ENCODE data around the gene ASTL. TPM values are rescaled to one million over a fixed set of nuclear protein-coding genes. Genes with fewer than 3 reads are reported as not detected.

The ASTL gene
- total RNA-seq, 1 donor from 2014 or later = not detected

- H3K4me1 ChIP-seq = peaks cover 3% of the 10 kb centered on the region
- H3K36me3 ChIP-seq = no peaks in the 10 kb centered on the region
- Mint-ChIP-seq H3K27me3 (ENCODE audit: insufficient read depth, low read depth) (peaks cover 8% of the 10 kb centered on the region), H3K4me3 (no peak overlapping the region), H3K9me3 (peaks cover 18% of the 10 kb centered on the region), H3K36me3 (no peaks in the 10 kb centered on the region), H3K27ac (no peak overlapping the region), H3K4me1 (peaks cover 3% of the 10 kb centered on the region)
- H4K20me1 ChIP-seq (ENCODE audit: low read depth) = no peaks in the 10 kb centered on the region
- no peaks in the 10 kb centered on the region for H3K79me2 ChIP-seq (ENCODE audit: low read depth)
- H3K27ac ChIP-seq = no peak overlapping the region
- no peak overlapping the region for H3K9ac ChIP-seq
- no peak overlapping the region for H2AFZ ChIP-seq (replicated peaks)
- no peaks in the 10 kb centered on the region for H3K9me3 ChIP-seq (ENCODE audit: low read depth)
- no peak for DNase-seq (ENCODE audit: low spot score)
- TF ChIP-seq EZH2 (IDR thresholded peaks at IDR 0.05) (no peak), EZH2phosphoT487 (IDR thresholded peaks at IDR 0.05) (no peak), CTCF (IDR thresholded peaks at IDR 0.05) (no peak)
- no peaks in the 10 kb centered on the region for H3F3A ChIP-seq (ENCODE audit: low read depth)
- no peaks in the 10 kb centered on the region for H3K27me3 ChIP-seq
- no peak overlapping the region for H3K4me3 ChIP-seq
- H3K4me2 ChIP-seq = no peak overlapping the region
Observed at GRCh38 chr2:96075199-96075771, 63.0 kb downstream of the ASTL start.

GRCh38 chr2:96074156-96074555 lies 64.1 kb downstream of the ASTL start:
- DNase-seq (ENCODE audit: low spot score) = no peak
- Histone ChIP-seq H3K9ac (no peak overlapping the region), H4K20me1 (ENCODE audit: low read depth) (no peaks in the 10 kb centered on the region), H3F3A (ENCODE audit: low read depth) (no peaks in the 10 kb centered on the region), H3K4me2 (no peak overlapping the region), H2AFZ (replicated peaks) (no peak overlapping the region), H3K4me3 (no peak overlapping the region), H3K36me3 (no peaks in the 10 kb centered on the region), H3K27ac (no peak overlapping the region), H3K9me3 (ENCODE audit: low read depth) (no peaks in the 10 kb centered on the region), H3K4me1 (peaks cover 3% of the 10 kb centered on the region), H3K27me3 (no peaks in the 10 kb centered on the region), H3K79me2 (ENCODE audit: low read depth) (no peaks in the 10 kb centered on the region)
- H3K36me3 Mint-ChIP-seq = no peaks in the 10 kb centered on the region
- H3K27ac Mint-ChIP-seq = no peak overlapping the region
- H3K4me1 Mint-ChIP-seq = peaks cover 3% of the 10 kb centered on the region
- H3K27me3 Mint-ChIP-seq (ENCODE audit: insufficient read depth, low read depth) = peaks cover 6% of the 10 kb centered on the region
- H3K4me3 Mint-ChIP-seq = no peak overlapping the region
- TF ChIP-seq EZH2 (IDR thresholded peaks at IDR 0.05) (no peak), CTCF (IDR thresholded peaks at IDR 0.05) (no peak), EZH2phosphoT487 (IDR thresholded peaks at IDR 0.05) (no peak)
- peaks cover 18% of the 10 kb centered on the region for H3K9me3 Mint-ChIP-seq

DNA sequence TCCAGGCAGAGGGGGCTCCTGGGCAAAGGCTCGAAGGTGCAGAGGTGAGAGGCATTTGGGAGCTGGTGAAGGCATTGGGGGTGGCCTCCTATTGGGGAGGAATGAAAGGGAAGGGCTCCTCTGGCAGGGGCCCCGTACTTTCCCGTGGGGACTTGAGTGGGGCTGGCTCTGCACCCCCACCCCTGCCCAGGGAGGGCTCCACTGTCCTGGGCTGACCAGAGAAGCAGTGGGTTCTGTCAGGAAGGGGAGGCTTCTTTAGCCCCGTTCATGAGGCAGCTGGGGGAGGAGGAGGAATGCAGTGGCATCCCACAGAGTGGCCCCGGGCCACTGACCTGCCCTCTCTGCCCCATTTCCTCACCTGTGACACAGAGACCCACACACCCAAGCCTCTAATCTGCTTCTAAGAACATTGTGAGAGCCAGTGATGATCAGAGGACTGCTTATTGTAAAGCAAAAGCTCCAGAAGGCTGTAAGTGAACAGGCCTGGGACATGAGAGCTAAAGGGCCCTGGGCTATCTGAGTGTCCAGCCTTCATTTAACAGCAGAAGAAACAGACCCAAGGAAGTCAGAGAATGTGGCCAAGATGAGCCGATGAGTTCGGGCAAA lies 65.0 kb downstream of the ASTL start:
- Histone ChIP-seq H3K4me1 (peaks cover 3% of the 10 kb centered on the region), H3K4me3 (no peak overlapping the region), H3K9ac (no peak overlapping the region), H4K20me1 (ENCODE audit: low read depth) (no peaks in the 10 kb centered on the region), H3K36me3 (no peaks in the 10 kb centered on the region), H2AFZ (replicated peaks) (no peak overlapping the region), H3K9me3 (ENCODE audit: low read depth) (no peaks in the 10 kb centered on the region), H3F3A (ENCODE audit: low read depth) (no peaks in the 10 kb centered on the region), H3K4me2 (no peak overlapping the region), H3K27ac (no peak overlapping the region), H3K79me2 (ENCODE audit: low read depth) (no peaks in the 10 kb centered on the region), H3K27me3 (no peaks in the 10 kb centered on the region)
- Mint-ChIP-seq H3K36me3 (no peaks in the 10 kb centered on the region), H3K27ac (no peak overlapping the region), H3K9me3 (peaks cover 18% of the 10 kb centered on the region), H3K4me1 (peaks cover 3% of the 10 kb centered on the region), H3K27me3 (ENCODE audit: insufficient read depth, low read depth) (peaks cover 5% of the 10 kb centered on the region), H3K4me3 (no peak overlapping the region)
- TF ChIP-seq CTCF (IDR thresholded peaks at IDR 0.05) (no peak), EZH2phosphoT487 (IDR thresholded peaks at IDR 0.05) (no peak), EZH2 (IDR thresholded peaks at IDR 0.05) (no peak)
- DNase-seq (ENCODE audit: low spot score) = no peak

Other genes with a start within 250 kb of the ASTL start
- 32.7 and 44.4 TPM in 2 replicates for gene ANKRD36C, start 146.7 kb downstream of the ASTL start, total RNA-seq (ENCODE audit: low replicate concordance)
- not detected in 2 replicates for gene GPAT2, start 103.6 kb downstream of the ASTL start, total RNA-seq (ENCODE audit: low replicate concordance)
- 3.0 and 10.5 TPM in 2 replicates for gene ADRA2B, start 21.9 kb downstream of the ASTL start, total RNA-seq (ENCODE audit: low replicate concordance)
- gene DUSP2, start 6.9 kb upstream of the ASTL start, total RNA-seq (ENCODE audit: low replicate concordance) = 2.3 TPM in 1 of 2 replicates, not detected in the other
- gene STARD7, start 70.3 kb upstream of the ASTL start, total RNA-seq (ENCODE audit: low replicate concordance) = 162 and 179 TPM in 2 replicates
- 9.1 and 16.1 TPM in 2 replicates for gene TMEM127, start 127.5 kb upstream of the ASTL start, total RNA-seq (ENCODE audit: low replicate concordance)
- gene CIAO1, start 127.7 kb upstream of the ASTL start, total RNA-seq (ENCODE audit: low replicate concordance) = 55.9 and 106 TPM in 2 replicates
- 94.3 and 128 TPM in 2 replicates for gene SNRNP200, start 167.0 kb upstream of the ASTL start, total RNA-seq (ENCODE audit: low replicate concordance)
- 4.3 and 4.9 TPM in 2 replicates for gene ITPRIPL1, start 186.8 kb upstream of the ASTL start, total RNA-seq (ENCODE audit: low replicate concordance)
- 61.9 and 71.2 TPM in 2 replicates for gene NCAPH, start 197.3 kb upstream of the ASTL start, total RNA-seq (ENCODE audit: low replicate concordance)

Data from neural progenitor cell (in vitro differentiated cells).